Neural cell (in vitro differentiated cells): ENCODE data around the gene TRABD2B.

Experiments
- EP300 ChIP-seq: fragments of 450-650 bp; conservative IDR thresholded peaks from 2 replicates; pipeline ENCODE4 v1.6.1; 2014; ENCODE audit warnings: antibody characterized with exemption, mild to moderate bottlenecking, moderate library complexity; ENCODE audit not compliant: poor library complexity, severe bottlenecking
- MXI1 ChIP-seq: fragments of 450-650 bp; conservative IDR thresholded peaks from 2 replicates; pipeline ENCODE4 v1.6.1; 2014; ENCODE audit warnings: antibody characterized with exemption, mild to moderate bottlenecking; ENCODE audit not compliant: poor library complexity, severe bottlenecking
- POLR2AphosphoS5 ChIP-seq: IDR thresholded peaks from 2 replicates; pipeline ENCODE4 v1.6.1; 2012
- RAD21 ChIP-seq: fragments of 450-650 bp; conservative IDR thresholded peaks from 2 replicates; pipeline ENCODE4 v1.6.1; 2014; ENCODE audit warnings: antibody characterized with exemption, mild to moderate bottlenecking, moderate library complexity
- SMC3 ChIP-seq: fragments of 450-650 bp; conservative IDR thresholded peaks from 2 replicates; pipeline ENCODE4 v1.6.1; 2014; ENCODE audit warnings: antibody characterized with exemption, mild to moderate bottlenecking, moderate library complexity; ENCODE audit not compliant: poor library complexity
- TF ChIP-seq, protein P1 (sequence below): fragments of 450-650 bp; IDR thresholded peaks from 2 replicates; pipeline ENCODE4 v1.5.1; 2014; ENCODE audit warnings: antibody characterized with exemption, mild to moderate bottlenecking, moderate library complexity; ENCODE audit not compliant: poor library complexity, severe bottlenecking

DNA sequence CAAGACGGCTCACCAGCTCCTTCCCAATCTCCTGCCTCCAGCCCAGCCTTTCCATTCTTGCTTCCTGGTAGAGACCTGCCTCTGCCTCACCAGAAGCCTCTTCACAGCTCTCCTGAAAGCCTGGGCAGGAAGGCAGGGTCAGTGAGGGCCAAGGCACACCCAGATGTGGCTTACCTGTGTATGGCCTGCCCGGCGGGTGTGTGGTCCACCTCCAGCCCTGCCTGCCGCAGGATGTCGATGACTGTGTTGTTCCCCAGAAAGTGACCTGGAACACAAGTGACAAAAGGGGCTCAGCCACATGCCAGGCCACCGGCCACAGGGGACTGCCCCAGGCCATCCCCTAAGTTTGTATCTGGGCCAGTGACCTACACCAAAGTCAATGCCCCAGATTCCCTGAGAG is 218.9 kb downstream of the TRABD2B start:
- TF ChIP-seq, protein P1, sequence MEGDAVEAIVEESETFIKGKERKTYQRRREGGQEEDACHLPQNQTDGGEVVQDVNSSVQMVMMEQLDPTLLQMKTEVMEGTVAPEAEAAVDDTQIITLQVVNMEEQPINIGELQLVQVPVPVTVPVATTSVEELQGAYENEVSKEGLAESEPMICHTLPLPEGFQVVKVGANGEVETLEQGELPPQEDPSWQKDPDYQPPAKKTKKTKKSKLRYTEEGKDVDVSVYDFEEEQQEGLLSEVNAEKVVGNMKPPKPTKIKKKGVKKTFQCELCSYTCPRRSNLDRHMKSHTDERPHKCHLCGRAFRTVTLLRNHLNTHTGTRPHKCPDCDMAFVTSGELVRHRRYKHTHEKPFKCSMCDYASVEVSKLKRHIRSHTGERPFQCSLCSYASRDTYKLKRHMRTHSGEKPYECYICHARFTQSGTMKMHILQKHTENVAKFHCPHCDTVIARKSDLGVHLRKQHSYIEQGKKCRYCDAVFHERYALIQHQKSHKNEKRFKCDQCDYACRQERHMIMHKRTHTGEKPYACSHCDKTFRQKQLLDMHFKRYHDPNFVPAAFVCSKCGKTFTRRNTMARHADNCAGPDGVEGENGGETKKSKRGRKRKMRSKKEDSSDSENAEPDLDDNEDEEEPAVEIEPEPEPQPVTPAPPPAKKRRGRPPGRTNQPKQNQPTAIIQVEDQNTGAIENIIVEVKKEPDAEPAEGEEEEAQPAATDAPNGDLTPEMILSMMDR, result no peak
- TF ChIP-seq SMC3 (no peak), POLR2AphosphoS5 (no peak), RAD21 (no peak), MXI1 (no peak), EP300 (no peak)
